EH (cell line): Measurements from ENCODE around the gene SORCS3.

Source experiments
- DNase-seq: peaks from one replicate; pipeline ENCODE4 v3.0.0-alpha.2; 2015; ENCODE audit warnings: low read depth

SORCS3 gene

DNA sequence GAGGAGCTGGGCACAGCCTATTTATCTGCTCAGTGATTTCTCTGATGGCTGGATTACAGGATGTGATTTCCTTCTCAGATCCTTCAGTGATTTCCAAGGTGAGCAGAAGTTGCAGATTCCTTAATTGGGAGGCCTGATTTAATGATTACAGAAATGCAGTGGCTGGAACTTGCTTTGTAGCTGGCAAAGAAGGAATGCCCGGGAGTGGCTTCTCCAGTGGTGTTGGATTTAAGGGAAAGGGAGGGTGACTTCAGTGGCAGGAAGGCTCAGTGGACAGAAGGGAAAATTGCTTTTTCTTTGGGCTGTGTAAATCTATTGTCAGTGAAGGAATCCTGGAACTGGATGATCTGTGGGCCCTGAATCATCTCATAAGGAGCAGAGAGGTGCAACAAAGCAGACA is 5.1 kb downstream of the SORCS3 start:
- no peak for DNase-seq

DNA sequence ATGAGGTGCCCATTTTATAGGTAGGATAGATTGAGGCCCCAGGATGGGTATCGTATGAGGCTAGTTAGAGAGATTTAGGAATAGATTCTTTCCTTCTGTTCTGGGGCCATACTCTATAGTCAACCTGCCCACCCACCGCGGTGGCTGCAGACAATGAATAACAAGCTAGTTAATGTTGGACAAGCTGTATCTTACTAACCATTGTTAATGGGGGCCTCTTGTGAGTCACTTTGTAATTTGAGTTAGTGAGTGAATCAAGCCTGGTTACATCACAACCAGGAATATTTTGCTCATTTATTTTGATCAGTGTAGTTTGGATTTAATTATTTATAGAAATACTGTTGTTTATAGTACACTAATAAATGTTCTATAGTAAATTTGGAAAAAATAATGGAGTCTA is 7.3 kb downstream of the SORCS3 start:
- no peak for DNase-seq

DNA sequence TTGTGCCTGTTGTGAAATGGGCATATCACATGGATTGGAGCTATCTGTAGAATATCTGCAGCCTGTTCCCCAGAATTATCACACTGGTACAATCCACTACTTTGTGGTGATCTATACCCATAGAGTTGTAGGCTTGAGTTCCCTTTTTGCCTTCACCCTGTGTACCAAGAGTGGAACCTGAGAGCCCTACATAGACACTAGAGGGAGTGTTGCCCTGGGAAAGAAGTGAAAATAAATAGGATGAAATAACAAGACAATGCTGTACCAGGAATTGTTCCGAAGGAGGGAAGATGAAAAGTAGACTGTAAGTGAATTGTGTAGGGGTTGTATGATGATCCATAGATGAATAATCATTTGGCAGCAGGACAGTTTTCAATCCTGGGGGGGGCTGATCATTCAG is 9.0 kb downstream of the SORCS3 start:
- DNase-seq: no peak

DNA sequence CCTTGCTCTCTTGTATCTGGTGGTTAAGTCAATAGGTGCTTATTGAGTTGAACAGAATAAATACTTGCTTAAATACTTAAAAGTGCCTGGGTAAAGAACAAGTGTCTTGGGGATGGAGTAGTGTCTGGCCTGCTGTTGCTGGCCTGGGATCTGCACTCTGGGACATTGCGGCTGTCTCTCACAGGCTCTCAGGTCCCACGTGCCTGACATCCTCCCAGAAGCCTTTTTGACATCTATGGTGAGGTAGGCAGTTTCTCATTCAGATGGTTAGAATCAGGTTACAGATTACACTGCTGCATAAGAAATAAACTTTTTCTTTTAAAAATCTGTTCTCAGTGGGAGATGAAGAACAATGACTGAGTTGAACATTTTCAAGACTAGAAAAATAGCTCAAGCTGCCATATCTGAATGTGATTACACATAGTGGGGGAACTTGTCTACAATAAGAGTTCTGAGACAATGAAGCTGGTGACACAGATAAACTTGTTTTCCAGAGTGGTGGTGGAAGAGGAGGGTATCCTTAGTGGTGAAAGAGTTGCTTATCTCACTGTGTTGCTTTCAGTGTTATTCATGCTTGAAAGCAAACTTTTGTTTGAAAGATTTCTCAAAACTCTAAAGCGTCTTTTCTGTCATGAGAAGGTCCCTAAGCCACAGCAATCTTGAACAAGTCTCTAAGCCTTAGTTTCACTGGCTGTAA is 9.7 kb downstream of the SORCS3 start:
- no peak for DNase-seq

DNA sequence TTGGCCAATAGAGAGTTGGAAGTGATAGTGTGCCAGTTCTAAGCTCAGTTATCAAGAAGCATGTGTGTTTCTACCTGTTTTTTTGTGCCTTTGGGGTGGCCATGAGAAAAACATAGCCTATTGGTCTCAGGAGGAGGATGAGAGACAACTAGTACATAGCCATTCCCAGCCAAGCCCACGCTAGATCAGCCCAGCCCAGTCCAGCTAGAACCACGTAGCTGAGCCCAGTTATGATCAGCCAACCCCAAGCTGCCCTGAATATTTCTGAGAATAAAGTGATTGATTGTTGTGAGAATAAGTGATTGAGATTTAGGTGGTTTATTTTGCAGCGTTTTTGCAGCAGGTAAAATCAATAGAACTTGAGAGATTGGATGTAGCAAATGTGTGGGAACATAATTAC is 15.9 kb downstream of the SORCS3 start:
- no peak for DNase-seq

DNA sequence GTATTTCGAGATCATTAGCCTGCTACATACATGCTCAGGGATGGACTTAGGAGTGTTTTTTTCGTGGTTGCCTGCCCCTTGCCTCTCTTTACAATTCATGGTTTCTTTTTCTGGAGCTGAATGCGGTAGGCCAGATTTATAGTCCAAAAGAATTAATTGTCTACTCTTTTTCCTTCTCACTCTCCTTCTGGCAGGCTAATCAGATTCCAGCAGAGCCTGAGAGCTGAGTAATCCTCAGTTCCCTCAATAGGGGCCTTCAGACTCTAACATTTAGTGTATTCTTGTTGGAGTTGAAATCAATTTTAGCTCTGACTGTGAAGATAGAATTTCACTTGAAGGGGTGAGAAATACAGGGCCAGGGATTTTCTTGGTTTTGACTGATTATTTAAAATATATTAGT is 16.4 kb downstream of the SORCS3 start:
- DNase-seq: peak; percentile 25

DNA sequence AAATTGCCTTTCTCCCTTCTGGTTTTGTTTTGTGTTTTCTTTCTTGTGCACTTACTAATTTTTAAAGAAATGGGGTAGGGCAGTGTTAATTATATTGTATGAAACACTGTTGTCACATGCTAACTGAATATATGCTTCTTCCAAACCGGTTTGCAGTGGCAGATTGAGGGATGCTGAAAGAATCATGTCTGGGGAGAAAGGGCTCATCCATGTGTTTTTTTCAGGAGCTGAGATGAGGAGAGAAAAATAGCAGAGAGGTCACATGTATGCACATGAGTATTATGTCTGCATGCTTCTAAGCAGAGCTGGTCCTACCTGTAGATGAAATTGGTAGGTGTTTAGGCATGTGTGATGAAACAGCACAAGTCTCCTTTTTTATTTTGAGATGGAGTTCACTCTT is 17.0 kb downstream of the SORCS3 start:
- DNase-seq: no peak

DNA sequence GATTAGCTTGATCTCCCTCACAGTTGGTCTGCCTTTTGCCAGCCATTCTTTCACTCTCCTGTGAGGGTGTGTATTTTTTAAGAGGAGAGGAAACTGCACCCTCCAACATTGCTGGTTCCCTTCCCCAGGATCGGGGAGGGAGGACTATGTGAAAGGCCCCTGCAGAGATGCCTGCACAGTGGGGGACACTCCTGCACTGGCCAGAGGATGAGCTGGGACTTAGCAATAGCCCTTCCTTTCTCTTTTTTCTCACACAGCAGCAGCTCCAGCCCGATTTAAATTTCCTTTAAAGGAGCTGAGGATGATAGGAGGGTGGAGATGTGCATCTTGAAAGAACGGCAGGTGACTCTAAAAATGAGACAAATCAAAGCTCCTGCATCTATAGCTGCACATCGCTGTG is 18.7 kb downstream of the SORCS3 start:
- no peak for DNase-seq

DNA sequence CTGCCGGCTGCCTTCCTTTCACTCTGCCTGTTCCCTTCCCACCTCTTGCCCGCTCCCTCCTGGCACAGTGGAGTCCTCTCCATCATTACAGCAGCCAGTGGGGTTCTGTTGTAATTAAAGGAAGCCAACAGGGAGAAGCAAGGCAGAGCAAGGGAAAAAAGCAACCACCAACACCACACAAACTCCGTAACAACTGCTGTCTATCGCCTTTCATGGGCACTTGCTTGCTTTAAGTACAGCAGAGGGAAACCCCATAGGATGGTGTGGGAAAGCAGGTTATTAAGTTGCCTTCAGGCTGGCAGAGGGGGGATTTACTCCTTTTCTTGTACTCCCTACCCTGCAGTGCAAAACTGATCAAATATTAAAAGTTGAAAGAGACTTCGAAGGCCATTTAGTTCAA is 22.0 kb downstream of the SORCS3 start:
- no peak for DNase-seq

DNA sequence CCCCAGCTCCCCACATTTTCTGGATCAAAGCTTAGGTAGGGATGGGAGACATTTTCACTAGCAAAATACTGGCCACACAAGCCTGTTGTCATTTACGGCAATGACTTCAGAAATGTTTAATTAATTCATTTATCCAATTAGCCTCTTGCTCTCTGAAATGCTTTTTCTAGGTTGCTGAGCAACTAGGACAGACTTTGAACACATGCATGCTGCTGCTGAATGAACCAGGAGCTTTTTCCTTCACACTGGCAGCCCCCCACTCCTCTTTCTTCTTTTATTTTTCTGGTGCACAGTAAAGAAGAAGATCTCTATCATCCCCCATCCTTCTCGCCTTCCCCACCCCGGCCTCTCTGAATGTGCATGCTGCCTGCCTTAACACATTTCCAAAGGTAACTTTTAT is 22.5 kb downstream of the SORCS3 start:
- DNase-seq: no peak

DNA sequence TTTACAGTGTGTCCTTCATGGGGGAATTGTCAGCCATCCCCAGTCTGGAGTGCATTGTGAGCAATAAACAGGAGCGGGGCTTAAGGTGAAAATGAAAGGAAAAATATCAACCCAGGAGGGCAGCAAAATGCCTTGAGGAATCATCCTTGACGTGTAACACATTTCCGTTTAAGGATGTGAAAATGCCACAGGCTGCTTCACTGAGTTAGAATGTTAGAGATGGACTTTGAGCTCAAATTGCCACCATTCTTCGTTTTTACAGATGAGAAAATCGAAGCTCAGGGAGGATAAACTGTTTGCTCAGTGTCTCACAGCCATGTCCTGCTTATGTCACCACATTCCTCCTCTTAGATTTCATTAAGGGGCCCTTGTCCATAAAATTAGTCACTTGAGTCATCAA is 23.1 kb downstream of the SORCS3 start:
- no peak for DNase-seq

DNA sequence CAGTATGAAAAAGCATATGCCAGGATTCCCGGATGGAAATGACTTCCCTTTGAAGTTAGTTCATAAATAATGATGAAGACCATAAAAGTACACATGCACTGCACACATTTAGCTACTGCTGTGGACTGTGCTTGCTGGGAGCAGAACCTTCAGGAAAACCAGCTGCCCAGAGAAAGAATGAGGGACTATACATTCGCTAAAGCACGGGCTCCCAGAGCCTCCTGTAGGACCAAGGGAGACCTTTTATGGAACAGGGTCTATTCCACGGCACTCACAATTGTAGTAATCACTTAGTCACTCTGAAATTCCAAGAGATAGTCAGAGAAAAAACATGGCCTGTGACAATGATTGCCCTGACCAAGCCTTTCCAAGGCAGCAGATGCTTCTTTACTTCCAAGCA is 24.1 kb downstream of the SORCS3 start:
- no peak for DNase-seq

DNA sequence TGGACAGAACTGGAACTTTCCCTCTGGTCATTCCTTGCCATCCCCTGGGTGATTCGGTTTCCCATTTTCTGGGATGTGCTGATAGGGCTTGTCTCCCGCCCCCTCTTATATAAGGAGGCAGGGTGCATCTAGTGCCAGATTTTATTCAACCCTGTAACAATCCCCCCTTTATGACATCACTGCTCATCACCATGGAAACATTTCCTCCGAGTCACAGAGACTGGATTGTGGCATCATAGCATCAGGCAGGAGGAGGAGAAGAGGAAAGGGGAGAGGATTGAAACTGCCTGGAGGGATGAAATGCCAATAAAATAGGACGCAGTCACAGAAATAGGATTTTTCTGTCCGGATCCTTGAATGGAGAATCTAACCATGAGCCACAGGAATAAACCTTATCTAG is 25.0 kb downstream of the SORCS3 start:
- no peak for DNase-seq

DNA sequence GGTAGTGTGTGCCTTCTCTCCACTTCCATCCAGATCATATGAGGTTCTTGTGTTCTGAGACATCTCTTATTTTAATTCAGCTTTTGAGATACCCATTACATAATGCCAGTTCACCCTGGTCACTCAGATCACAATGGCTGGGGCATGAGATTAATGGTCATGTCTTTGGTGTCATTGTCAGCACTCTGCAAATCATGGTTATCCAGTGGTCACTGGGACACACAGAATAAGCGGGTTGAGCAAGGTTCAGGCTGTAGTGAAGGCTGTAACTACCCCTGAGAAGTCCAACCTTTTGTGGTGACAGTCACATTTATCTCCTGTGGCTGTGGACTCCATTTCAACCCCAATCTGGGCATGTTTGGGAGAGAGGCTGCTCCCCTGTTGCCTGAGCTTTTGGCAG is 35.8 kb downstream of the SORCS3 start:
- no peak for DNase-seq

DNA sequence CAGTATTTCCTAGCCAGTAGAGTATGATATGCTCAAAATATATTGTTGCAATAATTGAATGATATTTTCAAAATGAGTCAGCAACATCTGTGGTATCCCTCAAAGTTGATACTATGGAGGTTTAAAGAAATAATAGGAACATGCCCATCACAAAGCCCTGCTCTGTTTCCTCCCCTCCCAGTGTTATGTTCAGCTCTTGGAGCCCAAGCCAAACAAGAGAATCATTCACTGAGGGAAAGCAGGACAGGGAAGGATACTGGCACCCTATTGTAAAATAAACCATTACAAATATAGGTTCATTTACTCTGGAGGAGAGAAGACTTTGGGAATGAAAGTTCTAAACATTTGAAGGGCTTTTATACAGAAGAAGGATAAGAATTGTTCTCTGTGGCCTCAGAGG is 37.6 kb downstream of the SORCS3 start:
- no peak for DNase-seq

DNA sequence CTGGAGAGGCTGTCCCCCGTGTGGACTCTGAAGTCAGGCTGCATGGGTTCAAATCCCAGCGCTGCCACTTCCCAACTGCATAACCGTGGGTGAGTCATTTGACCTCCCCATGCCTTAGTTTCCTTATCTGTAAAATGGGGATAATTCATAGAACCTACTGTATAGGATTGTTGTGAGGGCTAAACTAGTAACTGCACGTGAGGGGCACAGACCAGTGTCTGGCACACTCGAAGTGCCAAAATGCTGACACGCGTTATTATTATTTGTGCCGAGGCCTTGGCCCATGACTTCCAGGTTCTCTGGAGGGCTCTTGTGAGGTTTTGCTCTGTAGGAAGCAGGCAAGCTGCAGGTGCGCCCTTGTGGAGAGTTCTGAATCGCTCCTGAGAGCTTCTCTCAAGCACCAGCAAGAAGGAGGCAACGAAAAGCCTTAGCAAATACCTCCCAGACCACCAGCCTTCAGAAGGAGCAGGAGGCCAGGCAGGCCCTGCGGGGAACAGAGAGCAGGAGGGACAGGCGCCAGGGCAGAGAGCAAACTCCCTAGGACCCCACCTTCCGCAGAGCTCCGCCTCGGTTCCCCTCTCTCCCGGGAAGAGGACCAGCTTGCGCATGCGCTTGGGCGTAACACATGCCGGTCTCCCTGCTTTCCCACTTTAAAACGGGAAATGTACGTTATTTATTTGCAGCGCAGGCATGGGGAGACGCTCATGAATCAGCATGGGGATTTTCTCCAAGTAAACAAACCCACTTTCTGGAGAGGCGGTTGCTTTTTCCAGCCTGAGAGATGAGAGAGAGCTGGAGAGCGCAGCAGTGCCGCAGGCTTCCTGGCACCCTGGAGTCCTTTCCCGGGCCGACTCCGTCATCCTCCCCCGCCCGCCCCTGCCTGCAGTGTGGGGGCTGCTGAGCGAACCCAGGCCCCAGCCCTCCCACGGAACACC is 39.6 kb downstream of the SORCS3 start:
- DNase-seq: peak; percentile 24

DNA sequence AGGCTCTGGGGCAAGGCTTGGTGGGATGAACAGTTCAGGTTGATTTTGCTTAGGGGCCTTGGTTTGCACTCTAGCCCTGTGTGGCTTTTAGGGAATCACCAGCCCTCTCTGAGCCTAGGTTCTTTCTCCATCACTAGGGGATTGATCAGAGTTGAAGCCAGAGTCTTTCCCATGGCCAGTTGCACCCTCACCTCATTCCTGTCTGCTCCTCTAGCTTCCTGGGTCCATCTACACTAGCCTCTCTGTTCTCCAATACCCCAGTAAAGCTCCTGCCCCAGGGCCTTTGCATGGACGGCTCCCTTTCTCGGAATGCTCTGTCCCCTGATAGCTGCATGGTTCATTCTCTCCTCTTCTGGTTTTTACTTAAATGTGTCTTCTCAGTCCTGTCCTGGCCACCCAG is 40.4 kb downstream of the SORCS3 start:
- no peak for DNase-seq

DNA sequence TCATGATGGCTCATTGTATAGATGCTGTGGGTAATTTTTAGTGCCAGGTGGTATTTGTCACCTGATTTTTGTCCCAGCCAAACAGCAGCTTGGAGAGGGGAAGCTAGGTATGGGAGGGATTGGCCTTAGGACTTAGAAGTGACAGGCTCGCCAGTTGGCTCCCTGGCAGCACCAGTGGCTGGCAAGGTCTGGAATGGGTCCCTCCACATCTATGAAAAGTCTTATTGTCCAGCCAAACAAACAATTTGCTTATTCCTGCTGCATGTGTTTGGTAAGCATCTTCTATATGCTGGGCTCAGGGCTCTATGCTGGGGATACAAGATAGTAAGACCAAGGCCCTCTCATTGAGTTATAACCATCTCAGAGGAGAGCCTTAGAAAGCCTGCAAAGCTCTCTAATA is 42.5 kb downstream of the SORCS3 start:
- no peak for DNase-seq

DNA sequence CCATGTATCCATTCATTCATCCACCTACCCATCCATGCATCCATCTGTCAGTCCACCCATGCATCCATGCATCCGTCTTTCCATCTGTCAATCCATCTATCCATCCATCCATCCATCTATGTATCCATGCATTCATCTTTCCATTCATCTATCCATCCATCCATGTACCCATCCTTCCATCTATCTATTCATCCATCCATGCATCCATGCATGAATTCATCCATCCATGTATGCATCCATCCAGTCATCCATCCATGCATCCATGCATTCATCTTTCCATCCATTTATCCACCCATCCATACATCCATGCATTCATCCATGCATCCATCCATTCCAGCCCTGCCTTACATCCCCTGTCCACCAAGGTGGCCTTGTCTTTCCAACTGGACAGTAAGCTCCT is 45.7 kb downstream of the SORCS3 start:
- DNase-seq: no peak

DNA sequence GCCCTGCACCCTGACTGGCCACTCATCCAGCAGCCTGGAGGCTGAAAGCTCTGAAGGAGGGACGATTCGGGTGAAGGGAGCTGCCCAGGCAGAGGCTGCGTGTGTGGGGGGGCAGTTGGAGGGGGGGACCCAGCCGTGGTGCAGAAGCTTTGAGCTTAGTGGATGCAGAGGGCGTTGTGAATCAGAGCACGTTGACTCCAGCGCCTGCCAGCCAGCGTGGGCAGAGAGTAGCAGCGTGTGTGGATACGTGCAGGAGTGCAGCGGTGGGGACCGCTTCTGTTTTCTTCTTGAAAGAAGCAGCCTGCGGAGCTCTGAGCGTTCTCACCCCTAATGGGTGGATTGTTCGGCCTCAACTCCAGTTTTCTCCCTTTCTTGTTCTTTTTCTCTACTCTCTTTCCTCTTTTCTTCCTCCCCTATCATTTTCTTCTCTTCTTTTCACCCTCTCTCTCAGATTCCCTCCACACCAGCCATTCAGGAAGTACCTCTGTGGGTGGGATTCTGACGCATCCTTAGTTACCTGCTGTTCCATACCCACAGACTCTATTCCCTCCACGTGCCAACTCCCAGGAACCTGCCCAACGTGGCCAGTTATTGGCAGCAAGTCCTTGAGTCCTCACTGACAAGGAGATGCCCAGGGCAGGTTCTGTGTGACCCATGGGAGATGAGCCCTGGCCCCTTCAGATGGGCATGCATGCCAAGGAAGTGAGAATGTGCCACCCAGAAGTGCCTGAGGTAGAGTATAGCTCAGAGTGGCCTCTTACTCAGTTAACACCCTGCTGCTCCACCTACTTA is 47.4 kb downstream of the SORCS3 start:
- no peak for DNase-seq

DNA sequence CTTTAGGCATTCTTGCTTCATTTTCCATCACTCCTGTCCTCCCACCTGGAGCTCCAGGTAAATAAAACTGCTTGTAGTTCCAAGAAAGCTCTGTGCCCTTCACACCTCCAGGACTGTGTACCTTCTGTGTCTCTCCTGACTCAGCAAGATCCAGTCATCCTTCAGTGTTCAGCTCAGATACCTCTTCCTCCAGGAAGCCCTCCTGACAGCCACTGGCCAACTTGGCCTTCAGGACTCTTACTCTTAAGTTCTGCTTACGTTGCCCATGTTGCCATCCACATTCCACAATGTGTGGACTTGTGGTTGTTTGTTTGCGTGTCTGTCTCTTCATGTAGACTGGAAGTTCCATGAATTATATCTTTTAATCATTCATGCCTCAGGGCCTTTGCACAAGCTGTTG is 48.0 kb downstream of the SORCS3 start:
- no peak for DNase-seq

DNA sequence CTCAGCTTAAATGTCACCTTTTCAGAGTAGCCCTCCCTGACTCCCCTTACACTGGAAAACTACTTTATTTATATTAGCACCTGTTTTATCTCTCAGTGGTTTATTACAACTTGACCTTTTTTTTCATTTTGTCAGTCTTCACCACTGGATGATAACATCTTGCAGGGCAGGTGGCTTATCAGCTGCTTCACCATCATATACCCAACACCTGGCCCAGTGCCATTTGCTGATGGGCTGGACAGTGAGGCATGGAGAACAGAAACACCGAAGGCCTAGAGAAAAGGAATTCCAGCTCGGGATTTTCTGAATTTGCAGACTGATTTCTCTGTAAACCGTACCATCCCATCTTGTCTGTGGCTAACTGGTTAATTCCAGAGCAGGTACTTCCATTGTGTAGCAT is 48.5 kb downstream of the SORCS3 start:
- DNase-seq: no peak

DNA sequence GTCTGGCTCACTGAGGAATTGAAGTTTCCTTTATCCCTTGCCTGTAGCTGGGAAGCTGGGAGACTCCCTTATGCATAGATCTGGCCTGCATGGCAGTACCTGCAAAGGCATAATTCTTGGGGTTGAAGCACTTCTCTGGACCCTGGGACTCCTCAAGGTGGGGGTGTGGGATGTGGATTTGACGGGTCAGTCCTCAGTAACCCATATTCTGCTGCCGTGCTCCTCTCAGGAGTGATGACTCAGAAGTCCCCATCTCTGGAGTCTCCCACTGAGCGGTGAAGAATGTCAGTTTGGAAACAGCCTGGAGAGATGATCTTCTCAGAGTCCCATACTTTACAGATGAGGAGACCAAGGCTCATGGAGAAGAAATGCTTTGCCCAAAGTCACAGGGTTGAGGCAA is 49.0 kb downstream of the SORCS3 start:
- DNase-seq: no peak
